NB4 (cell line): Measurements from ENCODE around the gene LRRC7.

ENCODE experiments used
- DNase-seq: peaks from one replicate; pipeline ENCODE4 v3.0.0; 2010; ENCODE audit warnings: low read depth
- H3K4me3 ChIP-seq: one replicate; pipeline ENCODE4 v1.5.1; 2011; ENCODE audit warnings: mild to moderate bottlenecking, low read depth, low read length, moderate library complexity
- CTCF ChIP-seq: IDR thresholded peaks from one replicate; pipeline ENCODE4 v1.5.1; 2012; ENCODE audit warnings: low read depth, low read length
- MAX ChIP-seq: IDR thresholded peaks from 2 replicates; pipeline ENCODE4 v1.6.1; 2011; ENCODE audit warnings: low read depth, low read length
- MYC ChIP-seq: IDR thresholded peaks from 2 replicates; pipeline ENCODE4 v1.6.1; 2011; ENCODE audit warnings: low read depth, low read length
- POLR2A ChIP-seq: IDR thresholded peaks from 2 replicates; pipeline ENCODE4 v1.6.1; 2011; ENCODE audit warnings: mild to moderate bottlenecking; ENCODE audit not compliant: insufficient read length; ENCODE audit errors: extremely low read depth

Gene LRRC7

DNA sequence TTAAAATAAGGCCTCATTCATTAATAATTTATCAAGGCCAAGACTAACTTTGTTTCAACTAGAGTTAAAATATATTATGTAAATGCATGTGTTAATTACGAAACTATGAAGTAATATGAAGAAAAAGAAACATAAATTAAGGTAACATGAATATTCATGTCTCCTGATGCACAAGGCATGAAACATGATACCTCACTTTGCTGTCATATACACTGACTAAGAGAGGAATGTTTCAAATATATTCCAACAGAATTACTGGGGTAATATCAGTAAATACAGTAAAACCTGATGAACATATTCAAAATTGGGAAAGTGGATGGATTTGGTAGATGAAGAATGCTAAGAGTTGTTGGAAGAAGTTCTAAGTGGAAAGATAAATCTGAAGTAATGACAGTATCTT is 274.6 kb downstream of the LRRC7 start:
- TF ChIP-seq MAX = no peak
- TF ChIP-seq POLR2A = no peak
- TF ChIP-seq MYC = no peak
- TF ChIP-seq CTCF = no peak
- no peak overlapping the region for H3K4me3 ChIP-seq
- no peak for DNase-seq

DNA sequence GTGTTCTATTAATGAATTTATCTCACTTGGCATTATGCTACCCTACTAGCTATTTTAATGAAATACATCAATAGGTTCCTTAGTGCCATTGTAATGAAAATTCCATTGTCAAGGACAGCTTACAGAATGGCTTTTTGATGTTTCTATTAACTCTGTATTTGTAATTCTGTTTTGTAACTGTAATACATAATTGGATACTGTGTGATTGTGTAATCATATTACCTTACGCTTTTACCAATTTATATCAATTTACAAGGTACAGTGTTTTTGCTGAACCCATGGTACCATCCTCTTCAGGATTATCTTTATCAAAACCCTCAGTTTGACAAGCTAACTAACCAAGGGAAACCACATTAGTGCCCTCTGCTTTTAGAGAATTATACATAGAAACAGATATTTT is 277.9 kb downstream of the LRRC7 start:
- H3K4me3 ChIP-seq = no peak overlapping the region
- TF ChIP-seq MYC (no peak), MAX (no peak), CTCF (no peak), POLR2A (no peak)
- DNase-seq = no peak

- DNase-seq = no peak
- no peak for TF ChIP-seq MAX
- no peak for TF ChIP-seq CTCF
- no peak for TF ChIP-seq POLR2A
- no peak overlapping the region for H3K4me3 ChIP-seq
These were observed 278.5 kb downstream of the LRRC7 start for GRCh38 chr1:69846267-69846666.

GRCh38 chr1:69847670-69848069 is 279.9 kb downstream of the LRRC7 start:
- H3K4me3 ChIP-seq = no peak overlapping the region
- DNase-seq = no peak
- no peak for TF ChIP-seq MAX
- no peak for TF ChIP-seq CTCF
- TF ChIP-seq POLR2A = no peak
- TF ChIP-seq MYC = no peak

DNA sequence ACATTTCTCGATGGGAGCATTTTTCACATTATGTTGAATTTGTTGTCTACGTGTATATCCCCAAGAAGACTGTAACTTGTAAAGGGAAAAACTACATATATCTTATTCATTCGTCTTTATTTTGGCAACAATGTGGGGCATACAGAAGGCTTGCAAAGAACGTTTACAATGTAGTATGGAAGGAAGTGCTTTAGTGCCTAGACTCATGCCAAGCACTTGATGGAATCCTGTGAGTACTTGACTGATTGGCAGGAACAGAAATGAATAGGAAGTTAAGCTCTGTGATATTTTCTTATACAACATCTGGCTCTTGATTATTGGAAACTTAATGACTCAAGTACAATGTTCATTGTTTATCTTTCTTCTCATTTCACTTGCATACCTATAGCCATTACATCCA is 284.4 kb downstream of the LRRC7 start:
- no peak for DNase-seq
- TF ChIP-seq CTCF (no peak), POLR2A (no peak), MAX (no peak), MYC (no peak)
- no peak overlapping the region for H3K4me3 ChIP-seq

GRCh38 chr1:69852706-69853105 is 285.0 kb downstream of the LRRC7 start:
- H3K4me3 ChIP-seq = no peak overlapping the region
- DNase-seq = no peak
- no peak for TF ChIP-seq MYC
- TF ChIP-seq CTCF = no peak
- no peak for TF ChIP-seq POLR2A
- no peak for TF ChIP-seq MAX
